KBM-7 (cell line): ENCODE results near the gene ADAMTS9.

Experiments
- DNase-seq: peaks from one replicate; pipeline ENCODE4 v3.0.0-alpha.2; 2015
- in situ Hi-C: fragments of 300-500 bp; cut with MboI; formaldehyde crosslinking; loops from 2 replicates; pipeline ENCODE4 v1.14.3; 2020; ENCODE audit warnings: low sequenced_read_pairs, low pct_unique_long_range_greater_than_20kb, mixed read lengths

ADAMTS9 gene, protein sequence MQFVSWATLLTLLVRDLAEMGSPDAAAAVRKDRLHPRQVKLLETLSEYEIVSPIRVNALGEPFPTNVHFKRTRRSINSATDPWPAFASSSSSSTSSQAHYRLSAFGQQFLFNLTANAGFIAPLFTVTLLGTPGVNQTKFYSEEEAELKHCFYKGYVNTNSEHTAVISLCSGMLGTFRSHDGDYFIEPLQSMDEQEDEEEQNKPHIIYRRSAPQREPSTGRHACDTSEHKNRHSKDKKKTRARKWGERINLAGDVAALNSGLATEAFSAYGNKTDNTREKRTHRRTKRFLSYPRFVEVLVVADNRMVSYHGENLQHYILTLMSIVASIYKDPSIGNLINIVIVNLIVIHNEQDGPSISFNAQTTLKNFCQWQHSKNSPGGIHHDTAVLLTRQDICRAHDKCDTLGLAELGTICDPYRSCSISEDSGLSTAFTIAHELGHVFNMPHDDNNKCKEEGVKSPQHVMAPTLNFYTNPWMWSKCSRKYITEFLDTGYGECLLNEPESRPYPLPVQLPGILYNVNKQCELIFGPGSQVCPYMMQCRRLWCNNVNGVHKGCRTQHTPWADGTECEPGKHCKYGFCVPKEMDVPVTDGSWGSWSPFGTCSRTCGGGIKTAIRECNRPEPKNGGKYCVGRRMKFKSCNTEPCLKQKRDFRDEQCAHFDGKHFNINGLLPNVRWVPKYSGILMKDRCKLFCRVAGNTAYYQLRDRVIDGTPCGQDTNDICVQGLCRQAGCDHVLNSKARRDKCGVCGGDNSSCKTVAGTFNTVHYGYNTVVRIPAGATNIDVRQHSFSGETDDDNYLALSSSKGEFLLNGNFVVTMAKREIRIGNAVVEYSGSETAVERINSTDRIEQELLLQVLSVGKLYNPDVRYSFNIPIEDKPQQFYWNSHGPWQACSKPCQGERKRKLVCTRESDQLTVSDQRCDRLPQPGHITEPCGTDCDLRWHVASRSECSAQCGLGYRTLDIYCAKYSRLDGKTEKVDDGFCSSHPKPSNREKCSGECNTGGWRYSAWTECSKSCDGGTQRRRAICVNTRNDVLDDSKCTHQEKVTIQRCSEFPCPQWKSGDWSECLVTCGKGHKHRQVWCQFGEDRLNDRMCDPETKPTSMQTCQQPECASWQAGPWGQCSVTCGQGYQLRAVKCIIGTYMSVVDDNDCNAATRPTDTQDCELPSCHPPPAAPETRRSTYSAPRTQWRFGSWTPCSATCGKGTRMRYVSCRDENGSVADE (N-terminal part only)

GRCh38 chr3:64687781-64688604 lies at the start of gene ADAMTS9:
Gene ADAMTS9 (minus strand): TSS chr3:64688000. CDS start chr3:64687657, 343 bp downstream.
- DNase-seq = no peak
- in situ Hi-C loops = no loop called here

GRCh38 chr3:64732576-64732975 lies 44.8 kb upstream of the ADAMTS9 start:
- in situ Hi-C loops = no loop called here
- DNase-seq = no peak

DNA sequence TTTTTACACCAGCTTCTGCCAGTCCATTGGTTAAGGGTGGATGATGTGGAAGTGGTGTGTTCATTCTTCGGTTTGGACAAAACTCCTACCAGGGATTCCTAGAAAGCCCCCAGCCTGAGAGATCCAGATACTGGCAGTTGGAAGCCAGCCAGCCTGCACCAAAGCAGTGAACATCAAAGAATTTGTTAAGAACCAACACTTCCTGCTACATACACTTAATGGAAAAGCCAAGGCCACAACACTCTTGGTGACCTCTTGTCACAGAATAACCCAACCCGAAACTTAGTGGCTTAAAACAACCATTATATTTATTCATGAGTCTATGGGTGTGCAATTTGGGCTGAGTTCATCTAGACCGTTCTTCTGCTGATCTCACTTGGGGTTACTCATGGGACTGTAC lies 42.9 kb upstream of the ADAMTS9 start:
- in situ Hi-C loops = no loop called here
- no peak for DNase-seq

DNA sequence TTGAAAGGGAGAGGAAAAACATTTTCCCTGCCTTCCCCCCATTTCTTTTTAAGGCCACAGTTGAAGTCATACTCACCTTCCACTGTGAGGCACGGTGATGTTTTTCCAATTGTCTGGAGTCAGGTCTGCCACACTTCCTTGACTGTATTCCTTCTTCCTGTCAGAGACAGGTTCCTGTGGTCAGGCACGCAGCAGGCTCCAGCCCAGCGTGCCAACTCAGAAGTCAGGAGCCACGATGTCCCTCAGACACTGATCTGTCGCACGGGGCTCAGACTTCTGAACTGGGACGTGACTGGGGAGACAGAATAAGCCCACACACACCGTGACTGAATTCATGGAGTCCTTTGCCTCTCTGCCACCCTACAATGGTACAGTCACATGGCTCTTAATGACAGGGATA lies 41.2 kb upstream of the ADAMTS9 start:
- in situ Hi-C loops = no loop called here
- DNase-seq = no peak

- no peak for DNase-seq
- in situ Hi-C loops = no loop called here
Measured at GRCh38 chr3:64728428-64728827, 40.6 kb upstream of the ADAMTS9 start.

DNA sequence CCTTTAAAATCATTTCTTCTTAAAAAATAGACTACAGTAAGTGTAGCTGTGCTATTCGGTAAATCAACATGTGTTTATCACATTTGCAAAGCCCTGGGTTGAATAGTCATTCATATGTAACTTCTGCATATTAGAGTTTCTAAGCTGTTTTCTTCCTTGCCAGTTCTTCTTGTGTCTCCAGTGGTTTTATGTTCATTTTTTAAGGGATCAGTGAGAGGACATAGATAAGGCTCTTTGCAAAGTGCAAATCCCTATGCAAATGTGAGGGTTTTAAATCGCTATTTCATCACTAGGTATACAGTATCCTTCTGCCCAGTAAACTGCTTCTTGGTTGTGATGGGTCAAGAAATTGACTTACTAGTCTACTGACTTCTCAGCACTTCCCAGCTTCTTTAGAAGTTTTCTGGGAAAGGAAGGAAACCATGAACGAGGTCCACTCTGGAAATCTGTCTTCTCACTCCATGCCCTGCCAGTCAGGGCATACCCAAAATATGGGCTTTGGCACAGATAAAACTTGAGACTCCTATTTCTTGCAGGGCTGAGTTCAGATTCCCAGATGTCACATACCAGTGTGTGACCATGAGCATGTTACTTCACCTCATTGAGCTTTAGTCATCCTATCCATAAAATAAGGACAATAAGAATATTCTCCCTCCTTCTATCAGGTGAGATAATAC lies 38.8 kb upstream of the ADAMTS9 start:
- in situ Hi-C loops = no loop called here
- DNase-seq = no peak

DNA sequence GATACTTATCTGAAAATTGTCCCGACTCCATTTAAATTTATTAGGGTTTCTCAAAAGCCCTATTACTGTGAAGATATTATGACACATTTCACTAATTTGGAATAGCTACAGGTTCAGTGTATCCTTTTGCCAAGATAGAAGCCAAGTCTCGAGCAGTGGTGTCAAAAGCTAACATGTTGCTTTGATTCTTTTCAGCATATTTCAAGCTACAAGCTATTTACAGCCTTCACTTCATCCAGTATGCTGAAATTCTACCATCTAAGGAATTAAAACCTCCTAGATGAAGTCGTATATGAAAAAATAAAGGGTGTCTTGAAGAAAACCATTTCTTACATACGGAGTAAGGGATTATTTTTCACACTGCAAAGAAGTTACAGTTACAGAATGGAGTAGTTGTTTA lies 31.2 kb upstream of the ADAMTS9 start:
- in situ Hi-C loops = no loop called here
- DNase-seq = no peak

DNA sequence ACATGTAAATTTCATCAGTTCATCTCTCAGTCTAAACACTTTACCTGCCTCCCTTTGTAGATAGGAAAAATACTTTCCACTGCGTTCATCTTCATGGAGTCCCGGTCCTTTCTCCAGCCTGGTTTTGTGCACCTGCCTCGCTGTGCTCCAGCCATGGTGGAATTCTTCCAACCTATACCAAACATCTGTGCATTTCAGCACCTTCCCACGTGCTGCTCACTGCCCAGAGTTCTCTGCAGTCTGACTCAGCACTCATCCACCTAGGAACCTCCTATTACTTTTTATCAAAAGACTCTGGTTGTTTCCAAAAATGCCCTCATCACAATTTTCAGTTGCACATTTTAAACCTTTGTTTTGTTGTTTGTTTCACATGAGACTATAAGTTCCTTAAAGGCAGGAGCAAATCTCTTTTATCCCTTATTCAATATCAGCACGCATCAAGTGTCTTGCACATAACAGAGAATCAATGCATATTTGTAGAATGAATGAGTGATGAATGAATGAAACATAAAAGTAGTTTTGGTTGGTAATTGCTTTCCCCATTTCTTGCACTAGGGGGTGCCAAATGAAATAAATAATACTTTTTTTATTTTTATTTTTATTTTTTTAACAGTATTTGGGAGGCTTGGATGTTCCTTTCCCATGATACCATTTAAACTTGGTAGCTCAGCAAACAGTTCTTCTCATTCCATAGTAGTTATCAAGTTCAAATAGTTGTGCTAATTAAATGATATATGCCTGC lies 30.2 kb upstream of the ADAMTS9 start:
- no peak for DNase-seq
- in situ Hi-C loops = no loop called here

- DNase-seq = no peak
- in situ Hi-C loops = no loop called here
Measured at GRCh38 chr3:64717411-64717810, 29.6 kb upstream of the ADAMTS9 start.

DNA sequence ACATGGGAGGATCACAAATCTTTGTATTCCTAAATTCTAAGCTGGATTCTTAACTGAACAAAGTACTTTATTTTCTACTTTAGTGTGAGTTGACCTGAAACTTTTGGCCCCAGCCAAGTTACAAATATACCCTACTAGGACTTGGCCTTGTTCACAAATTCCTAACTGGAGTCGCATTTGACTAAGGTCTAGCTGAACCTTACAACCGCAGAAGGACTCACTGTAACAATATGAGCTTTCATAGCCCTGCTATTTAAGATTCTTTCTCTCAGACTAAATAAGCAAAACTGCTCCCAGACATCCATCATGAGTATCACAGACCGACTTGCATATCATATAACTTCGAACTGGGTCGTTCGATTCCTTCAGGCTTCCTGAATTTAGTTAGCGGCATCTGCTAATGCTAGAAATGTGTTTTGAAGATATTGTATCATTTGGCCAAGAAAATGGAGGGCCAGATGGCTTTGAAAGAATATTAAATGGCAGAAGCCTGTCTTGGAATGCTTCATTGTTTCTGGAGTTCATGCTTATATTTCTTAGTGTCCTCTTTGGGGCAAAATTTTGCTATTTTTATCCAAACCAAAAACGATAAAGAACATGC lies 28.4 kb upstream of the ADAMTS9 start:
- in situ Hi-C loops = no loop called here
- no peak for DNase-seq

GRCh38 chr3:64715211-64715982 lies 27.6 kb upstream of the ADAMTS9 start:
- DNase-seq = no peak
- in situ Hi-C loops = no loop called here

- DNase-seq = no peak
- in situ Hi-C loops = no loop called here
Measured at GRCh38 chr3:64708456-64708855, 20.7 kb upstream of the ADAMTS9 start.

GRCh38 chr3:64705946-64706345 lies 18.1 kb upstream of the ADAMTS9 start:
- no peak for DNase-seq
- in situ Hi-C loops = no loop called here

- in situ Hi-C loops = no loop called here
Measured at GRCh38 chr3:64696896-64697295, 9.1 kb upstream of the ADAMTS9 start.

DNA sequence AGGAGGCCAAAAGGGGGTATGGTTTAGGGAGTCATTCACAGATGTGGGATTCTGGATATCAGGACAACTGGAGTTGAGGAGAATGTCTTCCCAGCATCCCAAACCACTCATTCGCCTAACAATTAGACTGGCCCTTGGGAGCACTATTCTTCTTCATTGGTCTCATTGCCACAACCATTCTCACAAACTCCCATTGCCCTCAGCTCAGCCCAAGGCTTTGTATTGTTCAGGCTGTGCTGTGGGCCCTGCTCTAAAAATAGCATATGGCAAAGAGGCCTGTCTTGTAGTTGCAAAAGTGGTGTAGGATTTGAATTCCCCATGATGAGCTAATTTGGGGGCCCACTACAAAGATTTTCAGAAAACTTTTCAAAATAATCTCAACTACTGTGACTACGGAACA lies 6.3 kb upstream of the ADAMTS9 start:
- DNase-seq = no peak
- in situ Hi-C loops = no loop called here

More at GRCh38 chr3:64696896-64697295, 9.1 kb upstream of the ADAMTS9 start:
- no peak for DNase-seq

DNA sequence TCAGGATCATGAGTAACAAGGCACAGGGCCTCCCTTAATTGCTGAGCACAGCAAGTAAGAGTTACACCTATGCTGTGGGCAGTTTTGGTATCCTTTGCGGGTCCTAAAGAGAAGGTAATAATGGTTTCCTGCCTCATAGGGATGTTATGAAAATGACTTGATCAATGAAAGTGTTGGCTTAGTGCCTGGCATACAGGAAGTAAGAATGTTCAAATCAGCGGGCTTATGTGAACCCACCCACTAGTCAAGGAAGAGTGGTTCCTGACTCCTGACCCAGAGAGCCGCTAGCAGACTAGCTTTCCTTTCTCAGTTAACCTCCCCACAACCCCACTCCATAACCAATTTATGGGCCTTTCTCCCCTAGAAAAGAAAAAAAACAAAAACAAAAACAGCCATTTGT lies 5.2 kb upstream of the ADAMTS9 start:
- in situ Hi-C loops = no loop called here
- no peak for DNase-seq

GRCh38 chr3:64691051-64691450 lies 3.3 kb upstream of the ADAMTS9 start:
- in situ Hi-C loops = no loop called here
- no peak for DNase-seq
